Thyroid gland (tissue), 4 donors: ENCODE data around the gene MAGI3. TPM values are rescaled to one million over a fixed set of nuclear protein-coding genes. Genes with fewer than 3 reads are reported as not detected.

Experiments used
- DNase-seq, 2 donors: peaks; one replicate each; pipeline ENCODE4 v3.0.0-alpha.2; 2019
- H3K27ac ChIP-seq, 3 donors: fragments of 200-600 bp; sonication (generic); 1 replicate in 2 of 3; 2 replicates in 1 of 3; pipeline ENCODE4 v1.5.1; 2016 to 2019; ENCODE audit warnings: mild to moderate bottlenecking in 1 of 3, moderate library complexity in 1 of 3
- H3K27me3 ChIP-seq: fragments of 200-600 bp; sonication (generic); one replicate; pipeline ENCODE4 v1.5.1; 2019
- H3K36me3 ChIP-seq, 2 donors: fragments of 200-600 bp; sonication (generic); one replicate each; pipeline ENCODE4 v1.5.1; 2016 to 2019
- H3K4me1 ChIP-seq, 2 donors: fragments of 200-600 bp; sonication (generic); one replicate each; pipeline ENCODE4 v1.5.1; 2017 to 2019
- H3K4me3 ChIP-seq, 3 donors: fragments of 200-600 bp; sonication (generic); replicated peaks in 1 of 3; 1 replicate in 2 of 3; 2 replicates in 1 of 3; pipeline ENCODE4 v1.5.1; 2016; ENCODE audit warnings: mild to moderate bottlenecking in 1 of 3
- H3K9me3 ChIP-seq: fragments of 200-600 bp; sonication (generic); one replicate; pipeline ENCODE4 v1.5.1; 2017
- CTCF ChIP-seq, 6 experiments: fragments of 200-600 bp in 3 of 6; fragments of 450-650 bp in 3 of 6; sonication (generic) in 3 of 6; IDR thresholded peaks; one replicate each; pipeline ENCODE4 v1.5.1; 2016 to 2019; ENCODE audit warnings: antibody characterized with exemption in 6 of 6, mild to moderate bottlenecking in 2 of 6, inconsistent platforms in 1 of 6, moderate library complexity in 1 of 6
- POLR2A ChIP-seq, 2 donors: fragments of 450-650 bp; IDR thresholded peaks; one replicate each; pipeline ENCODE4 v1.6.1; 2017; ENCODE audit warnings: antibody characterized with exemption in 2 of 2, mild to moderate bottlenecking in 2 of 2, moderate library complexity in 1 of 2
- WGBS, 2 donors: methylation state at CpG; one replicate each; pipeline ENCODE4 v1.1.5; 2017; 5-methylcytosine and 5-hydroxymethylcytosine counted together
- intact Hi-C: fragments of 100-400 bp; cut with DNase I; formaldehyde crosslinking; loops from one replicate; pipeline ENCODE4 v1.15.1; 2023
- total RNA-seq, 4 donors: library from RNA; depleted of rRNA; stranded (reverse); fragments of >200 nt; gene quantifications; one replicate each; pipeline ENCODE4 v1.2.3, GENCODE V29; 2016

MAGI3 gene
- total RNA-seq, 4 donors from 2014 or later, result 52.9 to 91.0 (median 61.9) TPM

GRCh38 chr1:113391649-113392271 is 1.4 kb downstream of the MAGI3 start:
- no peaks in the 10 kb centered on the region for H3K36me3 ChIP-seq
- WGBS, 2 donors, result 5 to 7% methylated on average over 9 of the region's 9 CpGs
- peak overlapping the region; percentile 84 to 97 (median 86) for H3K4me3 ChIP-seq
- intact Hi-C loops, result no loop called here
- H3K9me3 ChIP-seq, result no peaks in the 10 kb centered on the region
- peak; percentile 45 to 52 for DNase-seq
- H3K27me3 ChIP-seq, result no peaks in the 10 kb centered on the region
- peaks cover 4 to 22% of the 10 kb centered on the region in 2 donors for H3K4me1 ChIP-seq
- TF ChIP-seq CTCF (IDR thresholded peaks at IDR 0.05), result no peak
- TF ChIP-seq POLR2A (IDR thresholded peaks at IDR 0.05), result peak in 1 of 2 donors; percentile 58
- H3K27ac ChIP-seq, result peak overlapping the region; percentile 4 to 95 (median 87)

- WGBS, 2 donors, result 65 to 67% methylated on average over 3 of the region's 3 CpGs
- intact Hi-C loops, result no loop called here
- no peaks in the 10 kb centered on the region for H3K36me3 ChIP-seq
- H3K27me3 ChIP-seq, result no peaks in the 10 kb centered on the region
- no peak for TF ChIP-seq POLR2A (IDR thresholded peaks at IDR 0.05)
- TF ChIP-seq CTCF (IDR thresholded peaks at IDR 0.05), result no peak
- no peaks in the 10 kb centered on the region for H3K9me3 ChIP-seq
- H3K27ac ChIP-seq, result no peak overlapping the region
- DNase-seq, result no peak
- peak overlapping the region in 1 of 3 donors; percentile 86 for H3K4me3 ChIP-seq
- peaks cover 4 to 22% of the 10 kb centered on the region in 2 donors for H3K4me1 ChIP-seq
These were observed 2.3 kb downstream of the MAGI3 start for GRCh38 chr1:113392541-113393128.

GRCh38 chr1:113394043-113394862 is 3.9 kb downstream of the MAGI3 start:
- TF ChIP-seq CTCF (IDR thresholded peaks at IDR 0.05), result no peak
- TF ChIP-seq POLR2A (IDR thresholded peaks at IDR 0.05), result no peak
- Histone ChIP-seq H3K27me3 (no peaks in the 10 kb centered on the region), H3K9me3 (no peaks in the 10 kb centered on the region), H3K36me3 (no peaks in the 10 kb centered on the region), H3K4me3 (peak overlapping the region in 1 of 3 donors; percentile 7), H3K27ac (no peak overlapping the region), H3K4me1 (peaks cover 15 to 28% of the 10 kb centered on the region in 2 donors)
- DNase-seq, result no peak
- WGBS, 2 donors, result 73 to 85% methylated on average over 4 of the region's 4 CpGs
- intact Hi-C loops, result no loop called here

GRCh38 chr1:113394863-113395259 is 4.5 kb downstream of the MAGI3 start:
- intact Hi-C loops, result no loop called here
- no peaks in the 10 kb centered on the region for H3K27me3 ChIP-seq
- no peak for TF ChIP-seq CTCF (IDR thresholded peaks at IDR 0.05)
- TF ChIP-seq POLR2A (IDR thresholded peaks at IDR 0.05), result no peak
- H3K27ac ChIP-seq, result no peak overlapping the region
- no peaks in the 10 kb centered on the region for H3K9me3 ChIP-seq
- no peak overlapping the region for H3K4me3 ChIP-seq
- WGBS, 2 donors, result 86 to 92% methylated on average over 1 of the region's 1 CpG
- no peak for DNase-seq
- H3K36me3 ChIP-seq, result no peaks in the 10 kb centered on the region
- H3K4me1 ChIP-seq, result peaks cover 16 to 28% of the 10 kb centered on the region in 2 donors
